AG20443 (cell line): ENCODE measurements around the gene EGFL7.
"Not testable (repeated sequence)": the region's sequence is repeated elsewhere in the genome, so short reads cannot be mapped to it uniquely, and the experiment has no call there.

Experiments used
- DNase-seq: peaks from one replicate; pipeline ENCODE4 v3.0.0; 2012; ENCODE audit warnings: low spot score, mixed read lengths

Gene EGFL7

DNA sequence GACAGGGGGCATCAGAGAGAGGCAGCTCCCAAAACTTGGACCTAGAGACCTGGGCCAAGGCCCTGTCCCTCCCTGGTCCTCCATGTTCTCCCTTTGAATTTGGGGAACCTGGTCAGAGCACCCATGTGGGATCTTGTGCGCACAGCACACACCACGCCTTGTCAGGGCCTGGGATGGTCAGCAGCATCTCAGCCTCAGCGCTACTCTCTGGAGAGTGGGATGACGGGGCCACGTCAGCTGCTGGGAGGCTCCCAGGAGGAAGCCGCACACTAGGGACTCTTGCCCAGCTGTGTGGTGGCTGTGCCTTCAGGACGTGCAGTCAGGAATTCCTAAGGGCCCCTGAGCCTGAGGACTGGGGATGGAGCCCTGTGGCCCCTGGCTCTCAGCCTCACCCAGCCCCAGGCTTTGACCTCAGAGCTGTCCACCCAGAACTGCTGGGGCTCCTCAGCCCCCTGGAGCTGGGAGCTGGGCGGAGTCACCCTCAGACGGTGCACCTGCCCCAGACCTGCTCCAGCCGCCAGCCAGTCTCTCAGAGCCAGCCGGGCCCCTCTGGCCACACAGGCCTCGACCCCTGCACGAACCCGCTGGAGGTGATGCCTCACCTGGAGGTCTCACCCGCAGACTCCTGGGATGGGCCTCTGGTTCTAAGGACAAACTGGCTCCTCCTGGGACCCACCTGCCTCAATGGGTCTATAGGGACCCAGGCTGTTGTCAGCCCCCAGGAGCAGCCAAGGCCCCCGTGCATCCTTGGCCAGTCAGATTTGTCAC lies 38.3 kb upstream of the EGFL7 start:
- DNase-seq: no peak

DNA sequence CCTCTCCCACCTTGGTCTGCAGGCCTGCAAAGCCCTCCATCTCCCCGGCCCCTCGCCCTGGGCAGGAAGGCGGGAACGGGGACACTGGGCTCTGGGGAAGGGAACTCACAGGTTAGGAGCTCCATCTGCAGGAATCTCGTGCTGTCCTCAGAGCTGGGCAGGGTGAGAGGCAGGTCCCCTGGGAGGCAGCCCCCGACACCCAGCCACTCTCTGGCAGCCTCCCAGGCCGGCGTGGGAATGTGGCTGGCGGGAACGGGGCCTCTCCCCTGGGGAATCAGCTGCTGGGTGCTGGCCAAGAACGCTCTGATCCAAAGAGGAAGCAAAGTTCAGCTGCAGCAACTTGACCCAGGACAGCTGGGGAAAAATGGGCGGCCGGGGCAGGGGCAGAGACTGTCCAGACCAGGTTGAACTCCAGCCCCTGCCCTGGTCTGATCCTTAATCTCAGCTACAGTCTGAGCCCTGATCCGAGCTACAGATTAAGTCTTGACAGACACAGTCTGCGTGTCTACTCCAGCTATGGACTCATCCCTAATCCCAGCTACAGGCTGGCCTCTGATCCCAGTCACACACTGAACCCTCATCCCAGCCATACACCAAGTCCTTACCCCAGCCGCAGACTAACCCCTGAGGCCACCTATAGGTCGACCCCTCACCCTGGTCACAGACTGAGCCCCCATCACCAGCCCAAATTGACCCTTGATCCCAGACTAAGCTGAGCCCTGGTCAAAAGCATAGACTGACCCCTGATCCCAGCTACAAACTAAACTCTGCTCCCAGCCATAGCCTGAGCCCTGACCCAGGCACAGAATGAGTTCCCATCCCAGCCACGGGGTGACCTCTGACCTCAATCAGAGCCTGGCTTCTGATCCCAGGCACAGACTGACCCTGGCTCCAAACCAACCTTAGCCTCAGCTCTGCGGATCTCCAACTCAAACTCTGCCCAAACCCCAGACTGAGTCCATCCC lies 37.3 kb upstream of the EGFL7 start:
- DNase-seq: peak; percentile 76

DNA sequence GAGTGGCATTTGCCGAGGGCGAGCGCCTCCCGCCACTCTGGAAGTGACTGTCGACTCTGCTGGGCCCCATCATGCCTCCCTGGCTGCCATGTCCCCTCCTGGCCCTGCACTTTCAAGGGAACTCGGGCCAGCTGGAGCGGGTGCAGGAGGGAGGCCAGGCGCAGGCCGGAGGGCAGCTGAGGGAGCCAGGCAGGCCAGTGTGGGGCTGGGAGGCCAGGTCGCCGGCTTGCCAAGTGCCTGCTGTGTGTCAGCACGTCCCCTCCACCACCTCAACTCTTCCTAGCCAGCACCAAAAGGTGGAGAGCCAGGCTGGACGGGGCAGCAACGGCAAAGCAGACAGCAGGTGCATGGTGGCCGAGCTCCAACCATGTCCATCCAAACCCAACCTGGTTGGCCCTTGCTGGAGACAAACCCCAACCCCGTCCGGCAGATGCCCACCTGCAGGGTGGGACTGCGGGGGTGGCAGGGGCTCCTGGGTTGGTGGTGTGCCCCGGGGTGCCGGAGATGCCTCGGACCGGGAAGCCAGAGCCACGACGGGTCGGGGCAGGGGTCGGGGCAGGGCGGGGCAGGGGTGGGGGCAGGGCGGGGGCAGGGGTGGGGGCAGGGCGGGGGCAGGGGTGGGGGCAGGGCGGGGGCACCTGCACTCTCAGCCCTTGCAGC lies 36.5 kb upstream of the EGFL7 start:
- DNase-seq: no peak

DNA sequence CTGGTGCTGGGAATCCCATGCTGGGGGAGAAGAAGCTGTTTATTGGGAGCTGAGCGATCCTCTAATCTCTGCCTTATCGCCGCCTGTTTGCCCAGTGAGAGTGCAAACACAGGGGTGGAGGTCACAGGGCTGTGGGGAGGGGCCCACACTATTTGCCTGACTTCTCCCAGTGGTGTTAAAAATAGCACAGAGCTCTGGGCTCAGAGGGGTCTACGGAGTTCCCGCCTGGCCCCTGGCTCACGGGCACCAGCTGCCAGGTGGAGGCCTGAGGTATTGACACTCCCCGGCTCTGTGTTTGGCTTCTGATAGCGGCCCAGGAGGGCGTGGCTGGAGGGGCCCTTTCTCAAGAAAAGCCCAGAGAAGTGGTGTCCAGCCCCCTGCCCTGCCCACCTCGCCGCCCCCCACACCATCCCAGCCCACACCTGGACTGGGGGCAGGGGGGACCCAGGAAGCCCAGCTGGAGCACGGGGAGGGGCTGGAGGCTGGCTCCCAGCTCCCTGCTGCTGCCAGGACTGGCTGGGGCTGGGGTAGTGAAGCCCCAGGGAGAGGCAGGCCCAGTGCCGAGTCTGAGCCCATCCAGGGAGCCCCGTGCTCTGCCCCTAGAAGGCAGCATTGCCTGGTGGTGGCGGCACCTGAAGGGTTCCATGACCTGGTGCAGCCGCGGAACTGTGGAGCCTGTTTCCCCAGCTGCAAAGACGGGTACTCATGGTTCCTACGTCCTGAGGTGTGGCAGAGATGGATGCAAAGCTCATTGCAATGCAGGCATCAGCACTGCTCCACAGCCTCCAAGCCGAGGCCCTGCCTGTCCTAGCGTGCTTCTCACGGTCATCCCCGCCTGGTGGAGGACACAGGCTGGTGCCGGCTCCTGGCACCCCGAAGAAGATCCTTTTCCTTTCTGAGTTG lies 35.7 kb upstream of the EGFL7 start:
- DNase-seq: no peak

DNA sequence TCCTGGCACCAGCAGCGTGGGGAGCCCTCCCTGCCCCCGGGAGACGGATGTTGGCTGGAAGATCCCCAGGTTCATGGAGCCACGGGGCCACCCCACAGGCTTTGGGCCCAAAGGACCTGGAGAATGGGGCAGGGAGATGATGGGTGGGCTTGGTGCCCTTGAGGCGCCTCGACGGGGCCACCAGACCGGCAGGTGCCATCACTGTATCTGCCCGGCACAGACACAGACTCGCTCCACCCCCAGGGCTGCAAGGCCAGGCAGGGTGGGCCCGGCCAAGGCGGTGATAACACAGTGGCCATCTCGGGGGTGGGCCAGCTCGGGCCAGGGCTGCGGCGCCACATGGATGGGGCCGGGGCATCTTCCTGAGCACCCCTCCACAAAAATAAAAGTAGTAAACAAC lies 35.0 kb upstream of the EGFL7 start:
- no peak for DNase-seq

DNA sequence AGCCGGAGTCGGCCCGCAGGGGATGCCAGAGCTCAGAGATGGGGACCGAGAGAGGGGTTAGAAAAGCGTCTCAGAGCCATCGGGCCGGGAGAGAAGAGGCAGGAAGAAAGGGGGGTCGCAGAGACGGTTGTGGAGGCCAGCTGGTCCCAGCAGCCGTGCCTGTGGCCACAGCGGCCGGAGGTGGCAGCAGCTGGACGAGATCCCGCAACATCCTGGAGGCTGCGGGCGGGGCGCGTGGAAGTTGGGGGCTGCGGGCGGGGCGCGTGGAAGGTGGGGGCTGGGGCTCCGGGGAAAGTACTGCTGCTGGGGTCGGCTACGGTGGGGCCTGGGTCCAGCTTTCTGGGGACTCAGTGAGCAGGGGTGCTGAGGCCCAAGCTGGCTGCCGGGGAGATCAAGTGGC lies 34.4 kb upstream of the EGFL7 start:
- no peak for DNase-seq

DNA sequence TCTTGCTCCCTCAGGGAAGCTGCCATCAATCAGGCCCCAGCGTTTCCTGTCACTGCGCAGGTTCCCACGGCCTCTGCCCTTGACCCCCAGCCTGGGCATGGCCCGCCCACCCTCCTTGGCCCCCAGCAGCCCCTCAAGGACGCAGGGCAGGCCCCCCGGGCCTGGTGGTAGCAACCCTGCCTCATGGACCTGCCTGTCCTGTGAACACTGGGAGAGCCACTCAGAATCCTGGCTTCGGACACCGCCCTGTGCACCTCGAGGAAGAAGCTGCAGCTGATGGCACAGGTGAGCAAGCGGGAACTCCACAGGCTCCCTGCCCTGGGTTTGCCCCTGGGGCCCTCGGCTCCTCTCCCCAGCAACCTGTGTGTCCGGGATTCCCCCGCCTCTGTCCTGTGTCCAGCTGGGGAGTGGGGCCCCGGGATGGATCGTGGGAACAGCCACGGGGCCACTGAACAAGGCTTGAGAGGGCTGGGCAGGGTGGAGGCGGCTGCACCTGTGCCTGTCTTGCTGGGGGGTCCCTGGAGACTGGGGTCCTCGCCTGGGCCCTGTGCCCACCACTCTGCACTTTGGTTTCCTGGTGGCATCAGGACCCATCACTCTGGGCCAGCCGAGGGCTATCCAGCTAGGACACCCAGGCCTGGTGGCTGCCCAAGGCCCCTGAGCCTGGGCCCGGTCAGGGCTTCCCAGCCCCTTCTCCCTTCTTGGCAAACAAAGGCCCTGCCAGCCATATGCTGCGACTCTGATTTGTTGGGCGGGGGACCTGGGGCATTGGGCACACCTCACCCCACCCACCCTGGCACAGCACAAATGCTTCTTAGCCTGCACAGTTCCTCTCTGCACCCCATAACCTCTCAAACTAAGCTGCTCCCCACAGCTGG lies 33.5 kb upstream of the EGFL7 start:
- no peak for DNase-seq

DNA sequence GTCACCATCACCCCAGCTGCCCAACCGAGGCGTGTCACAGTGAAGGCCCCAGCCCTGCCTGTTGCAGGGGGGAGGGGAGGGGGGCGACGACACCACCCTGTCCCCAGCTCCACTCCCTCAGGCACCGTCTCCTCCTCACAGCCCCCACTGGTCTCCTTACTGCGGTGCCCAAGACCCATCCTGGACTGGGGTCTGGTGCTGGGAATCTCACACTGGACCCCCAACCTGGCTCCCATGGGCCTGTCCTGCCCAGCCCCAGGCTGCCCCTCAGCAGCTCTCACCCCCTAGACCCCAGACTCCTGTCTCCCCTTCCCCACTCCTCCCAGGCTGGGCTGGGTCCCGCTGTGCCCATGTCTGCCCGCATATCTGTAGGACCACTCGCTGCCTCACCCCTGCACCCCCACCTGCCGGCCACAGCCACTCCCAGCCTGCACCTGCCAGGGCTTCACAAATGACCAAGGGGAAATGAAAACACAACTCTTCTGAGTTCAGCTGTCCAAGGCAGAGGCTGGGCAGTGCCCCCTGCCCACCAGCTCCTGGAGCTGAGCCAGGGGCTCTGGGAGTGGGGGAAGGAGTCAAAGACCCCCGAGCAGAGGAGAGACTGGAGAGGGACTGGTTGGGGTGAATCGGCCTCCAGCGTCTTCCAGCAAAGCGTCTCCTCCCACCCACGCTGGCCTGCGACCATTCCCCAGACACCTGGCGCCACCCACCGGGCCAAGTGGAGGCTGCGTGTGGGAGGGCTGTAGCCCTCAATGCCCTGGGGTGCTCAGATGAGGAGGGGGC lies 32.6 kb upstream of the EGFL7 start:
- peak; percentile 63 for DNase-seq

DNA sequence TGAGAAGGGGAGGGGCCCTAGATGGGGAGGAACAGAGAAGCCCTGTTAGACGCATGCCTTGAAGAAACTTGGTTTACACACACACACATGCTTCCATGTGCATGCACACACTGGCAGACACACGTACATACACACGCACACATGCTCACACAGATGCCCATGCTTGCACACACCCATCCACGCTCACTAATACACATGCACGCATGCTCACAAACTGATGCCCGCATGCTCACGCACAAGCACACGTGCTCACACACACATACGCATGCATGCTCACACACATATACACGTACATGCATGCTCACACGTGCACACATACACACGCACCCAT lies 32.1 kb upstream of the EGFL7 start:
- DNase-seq: no peak

DNA sequence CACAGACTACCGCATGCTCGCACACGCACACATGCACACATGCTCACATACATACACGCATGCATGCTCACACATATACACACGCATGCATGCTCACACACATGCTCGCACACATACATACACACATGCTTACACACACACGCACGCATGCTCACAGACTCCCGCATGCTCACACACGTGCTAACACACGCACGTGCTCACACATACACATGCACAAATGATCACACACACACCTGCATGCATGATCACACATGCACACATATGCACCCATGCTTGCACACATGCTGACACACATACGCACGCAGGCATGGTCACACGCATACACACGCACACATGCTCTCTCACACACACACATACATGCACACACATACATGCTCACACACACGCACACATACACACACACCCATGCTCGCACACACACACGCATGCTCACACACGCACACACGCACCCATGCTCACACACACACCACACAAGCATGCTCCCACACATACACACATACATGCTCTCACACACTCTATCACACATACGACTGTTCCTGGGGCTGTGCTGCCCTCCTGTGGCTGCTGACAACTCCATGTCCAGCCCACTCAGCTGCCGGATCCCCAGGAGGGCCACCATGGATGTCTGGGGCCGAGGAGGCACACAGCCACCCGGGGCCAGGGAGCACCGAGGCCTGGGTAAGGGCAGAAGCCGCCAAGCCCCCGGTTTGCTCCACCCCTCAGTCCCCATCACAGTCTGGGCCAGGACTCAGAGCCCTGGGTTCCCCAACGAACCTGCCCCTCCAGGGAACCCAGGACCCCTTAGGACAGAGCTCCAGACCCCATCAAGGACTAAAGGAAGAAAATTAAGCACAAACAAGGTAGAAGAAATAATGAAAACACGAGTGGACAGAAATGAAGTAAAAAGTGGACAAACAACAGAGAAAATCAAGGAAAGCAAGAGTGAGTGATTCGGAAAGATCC lies 31.4 kb upstream of the EGFL7 start:
- peak; percentile 81 for DNase-seq

DNA sequence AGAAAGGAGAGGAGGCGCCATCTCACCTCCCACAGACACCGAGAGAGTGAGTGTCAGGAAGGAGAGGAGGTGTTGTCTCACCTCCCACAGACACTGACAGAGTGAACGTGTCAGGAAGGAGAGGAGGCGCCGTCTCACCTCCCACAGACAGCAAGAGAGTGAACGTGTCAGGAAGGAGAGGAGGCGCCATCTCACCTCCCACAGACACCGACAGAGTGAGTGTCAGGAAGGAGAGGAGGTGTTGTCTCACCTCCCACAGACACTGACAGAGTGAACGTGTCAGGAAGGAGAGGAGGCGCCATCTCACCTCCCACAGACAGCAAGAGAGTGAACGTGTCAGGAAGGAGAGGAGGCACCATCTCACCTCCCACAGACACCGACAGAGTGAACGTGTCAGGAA lies 30.6 kb upstream of the EGFL7 start:
- not testable (repeated sequence) for DNase-seq

DNA sequence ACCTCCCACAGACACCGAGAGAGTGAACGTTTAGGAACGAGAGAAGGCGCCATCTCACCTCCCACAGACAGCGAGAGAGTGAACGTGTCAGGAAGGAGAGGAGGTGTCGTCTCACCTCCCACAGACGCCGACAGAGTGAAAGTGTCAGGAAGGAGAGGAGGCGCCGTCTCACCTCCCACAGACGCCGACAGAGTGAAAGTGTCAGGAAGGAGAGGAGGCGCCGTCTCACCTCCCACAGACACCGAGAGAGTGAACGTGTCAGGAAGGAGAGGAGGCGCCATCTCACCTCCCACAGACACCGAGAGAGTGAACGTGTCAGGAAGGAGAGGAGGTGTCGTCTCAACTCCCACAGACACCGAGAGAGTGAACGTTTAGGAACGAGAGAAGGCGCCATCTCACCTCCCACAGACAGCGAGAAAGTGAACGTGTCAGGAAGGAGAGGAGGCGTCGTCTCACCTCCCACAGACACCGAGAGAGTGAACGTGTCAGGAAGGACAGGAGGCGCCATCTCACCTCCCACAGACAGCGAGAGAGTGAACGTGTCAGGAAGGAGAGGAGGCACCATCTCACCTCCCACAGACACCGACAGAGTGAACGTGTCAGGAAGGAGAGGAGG lies 30.1 kb upstream of the EGFL7 start:
- DNase-seq: not testable (repeated sequence)

DNA sequence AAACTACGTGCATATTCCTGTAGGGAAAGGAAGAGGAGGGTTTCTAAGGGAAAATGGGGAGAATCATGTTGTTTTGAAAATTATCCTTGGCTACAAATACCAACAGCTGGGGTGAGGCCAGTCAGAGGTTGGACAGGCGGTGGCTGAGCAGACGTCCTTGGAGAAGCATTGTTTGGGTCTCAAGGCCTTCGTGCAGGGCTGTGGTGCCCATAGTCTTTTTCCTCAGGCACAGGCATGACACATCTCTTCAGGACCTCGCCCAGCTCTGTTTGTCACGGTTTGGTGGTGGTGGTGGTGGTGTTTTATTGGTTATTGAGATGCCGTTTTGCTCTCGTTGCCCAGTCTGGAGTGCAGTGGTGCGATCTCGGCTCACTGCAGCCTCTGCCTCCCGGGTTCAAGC lies 27.8 kb upstream of the EGFL7 start:
- DNase-seq: peak; percentile 57

DNA sequence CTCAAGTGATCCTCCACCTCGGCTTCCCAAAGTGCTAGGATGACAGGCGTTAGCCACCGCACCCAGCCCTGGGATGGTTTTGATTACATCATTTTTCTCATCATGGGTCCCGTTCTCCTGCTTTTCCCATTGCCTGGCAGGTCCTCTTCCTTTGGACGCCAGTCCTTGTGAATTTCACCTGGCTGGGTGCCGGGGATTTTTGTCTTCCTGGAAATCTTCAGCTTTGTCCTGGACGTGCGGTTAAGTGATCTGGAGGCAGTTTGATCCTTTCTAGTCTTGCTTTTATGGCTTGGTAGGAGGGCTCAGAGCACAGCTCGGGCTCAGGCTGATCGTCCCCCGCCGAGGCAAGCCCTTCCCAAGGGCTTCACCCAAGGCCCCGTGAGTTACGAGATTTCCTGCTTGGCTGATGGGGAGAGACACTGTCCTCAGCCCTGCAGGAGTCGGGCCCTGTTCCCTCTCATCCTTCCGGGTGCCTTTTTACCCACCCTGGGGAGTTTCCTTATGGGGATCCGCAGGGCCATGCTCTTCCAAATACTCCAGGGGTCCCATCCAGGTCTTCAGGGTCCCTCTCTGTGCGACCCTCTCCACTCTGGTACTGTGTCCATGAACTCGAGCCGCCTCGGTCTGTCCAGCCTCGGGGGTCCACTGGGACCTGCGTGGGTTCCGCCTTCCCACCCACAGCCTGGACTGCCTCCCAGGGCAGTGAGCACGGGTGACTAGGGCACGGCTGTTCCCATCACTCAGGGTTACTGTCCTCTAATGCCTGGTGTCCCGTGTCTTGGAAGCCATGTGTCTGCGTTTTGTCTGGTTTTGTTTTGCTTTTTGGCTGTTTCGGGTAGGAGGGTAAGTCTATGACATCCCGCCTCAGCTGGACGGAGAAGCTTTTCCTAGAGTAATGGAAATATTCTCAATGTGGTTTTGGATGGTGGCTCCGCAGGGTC lies 22.3 kb upstream of the EGFL7 start:
- DNase-seq: no peak

DNA sequence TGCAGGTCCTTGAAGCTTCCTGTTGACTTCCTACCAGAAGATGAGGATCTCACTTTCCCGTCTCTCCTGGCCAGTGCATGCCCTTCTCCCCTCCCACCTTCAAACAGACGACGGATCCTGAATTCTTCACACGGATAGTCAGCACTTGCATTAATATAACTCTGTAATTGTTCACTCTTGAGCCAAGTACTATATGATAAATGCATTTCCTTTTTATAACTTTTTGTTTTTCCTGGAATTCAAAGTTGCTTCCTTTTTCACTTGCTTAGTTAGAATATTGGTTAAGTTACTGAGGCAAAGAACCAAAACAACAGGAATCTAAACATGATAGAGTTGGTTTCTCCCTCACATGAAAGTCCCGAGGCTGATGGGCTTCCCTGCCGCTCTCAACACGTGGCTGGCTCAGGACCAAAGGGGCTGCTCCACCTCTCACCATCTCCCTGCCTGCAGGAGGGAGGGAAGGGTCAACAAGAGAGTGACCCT lies 20.2 kb upstream of the EGFL7 start:
- DNase-seq: no peak

DNA sequence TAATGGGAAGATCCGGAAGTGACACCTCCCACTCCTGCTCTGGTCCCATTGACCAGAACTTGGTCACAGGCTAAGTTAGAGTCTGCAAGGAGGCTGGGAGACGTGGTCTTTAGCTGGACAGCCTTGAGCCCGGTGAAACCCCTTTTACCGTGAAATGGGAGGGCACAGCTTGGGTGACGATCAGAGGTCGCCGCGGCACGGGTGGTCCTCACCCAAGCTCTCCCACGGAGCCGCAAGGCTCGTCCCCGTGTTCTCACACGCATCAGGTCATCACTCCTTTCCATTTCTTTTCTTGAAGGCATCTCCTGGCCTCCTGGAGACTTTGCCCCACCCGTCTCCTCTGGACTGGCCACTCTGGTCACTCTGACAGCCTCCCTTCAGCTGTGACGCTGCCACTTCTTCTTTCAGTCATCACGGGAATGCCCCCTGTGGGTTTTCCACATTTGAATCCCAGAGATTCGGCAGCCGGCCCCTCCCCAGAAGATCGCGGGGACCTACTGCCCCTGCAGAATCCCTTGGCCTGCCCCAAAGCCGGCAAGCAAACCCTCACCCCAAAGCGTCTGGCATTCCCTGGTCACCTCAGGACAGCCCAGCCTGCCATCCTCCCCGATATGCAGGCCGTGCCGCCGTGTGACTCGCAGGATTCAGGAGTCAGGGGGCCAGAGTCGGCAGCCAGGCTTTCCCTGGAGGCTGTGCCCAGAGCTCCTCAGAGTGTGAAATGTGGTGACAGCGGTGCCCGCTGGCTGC lies 18.9 kb upstream of the EGFL7 start:
- DNase-seq: no peak

DNA sequence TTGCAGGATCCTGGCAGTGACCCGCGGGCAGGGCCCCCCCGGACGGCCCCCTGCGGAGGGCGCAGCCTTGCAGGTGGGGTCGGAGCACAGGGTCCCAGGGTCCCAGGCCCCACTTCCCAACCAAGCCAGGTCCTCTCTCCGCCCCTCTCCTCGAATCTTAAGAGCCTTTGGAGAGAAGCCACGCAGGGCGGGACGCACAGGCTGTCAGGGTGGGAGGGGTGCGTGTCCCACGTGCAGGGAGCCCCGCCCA lies 18.4 kb upstream of the EGFL7 start:
- no peak for DNase-seq
